ENCODE results near the gene ZNF821. TPM values are rescaled to one million over a fixed set of nuclear protein-coding genes. Genes with fewer than 3 reads are reported as not detected.

ZNF821 gene
- total and polyA plus RNA-seq, 7 donors = 2.3 to 16.8 (median 9.5) TPM

GRCh38 chr16:71895679-71896365 lies 11.8 kb upstream of the ZNF821 start:
- Histone ChIP-seq H3K4me1 (peaks cover 0 to 55% (median 49%) of the 10 kb centered on the region in 4 donors), H3K27me3 (no peaks in the 10 kb centered on the region), H3K36me3 (no peaks in the 10 kb centered on the region), H3K27ac (peak overlapping the region; percentile 91 to 99 (median 96)), H3K4me3 (peak overlapping the region; percentile 79 to 95 (median 90)), H3K9me3 (no peaks in the 10 kb centered on the region)
- 0% methylated on average over 44 of the region's 44 CpGs for WGBS, 2 donors
- no peak for TF ChIP-seq CTCF (IDR thresholded peaks at IDR 0.05)
- peak in 2 of 4 donors; percentile 34 to 47 for TF ChIP-seq POLR2AphosphoS5 (IDR thresholded peaks at IDR 0.05)
- intact Hi-C loops (cut with DNase I) = loop anchor here (2.0 to 5.0 kb wide), 5 partner anchors 31 to 196 kb away; partner anchors contain the start of genes AP1G1, DHODH, DHX38 and TXNL4B
- DNase-seq = peak; percentile 68

GRCh38 chr16:71894921-71895678 lies 11.1 kb upstream of the ZNF821 start, which contains the start of gene IST1:
Gene IST1, plus strand, starts transcription at chr16:71895531. Its CDS starts 20,110 bp downstream, at chr16:71915641.
- intact Hi-C loops (cut with DNase I) = loop anchor here (2.0 to 5.0 kb wide), 5 partner anchors 32 to 197 kb away; partner anchors contain the start of genes AP1G1, DHODH, DHX38 and TXNL4B
- H3K4me3 ChIP-seq = peak within 1 kb of the TSS; percentile 79 to 95 (median 90)
- no peaks in the 10 kb centered on the region for H3K27me3 ChIP-seq
- peak; percentile 99 for DNase-seq
- peaks cover 0 to 47% (median 42%) of the 10 kb centered on the region in 4 donors for H3K4me1 ChIP-seq
- no peaks in the 10 kb centered on the region for H3K36me3 ChIP-seq
- TF ChIP-seq EP300 (IDR thresholded peaks at IDR 0.05) (peak in 1 of 4 donors; percentile 52), CTCF (IDR thresholded peaks at IDR 0.05) (no peak), POLR2A (IDR thresholded peaks at IDR 0.05) (peak; percentile 88 to 89), POLR2AphosphoS5 (IDR thresholded peaks at IDR 0.05) (peak; percentile 84 to 97 (median 95))
- WGBS, 2 donors = 0% methylated on average over 67 of the region's 67 CpGs
- peak within 1 kb of the TSS; percentile 91 to 99 (median 96) for H3K27ac ChIP-seq
- H3K9me3 ChIP-seq = no peaks in the 10 kb centered on the region

GRCh38 chr16:71894229-71894920 lies 10.4 kb upstream of the ZNF821 start:
- peak; percentile 79 for DNase-seq
- H3K27me3 ChIP-seq = no peaks in the 10 kb centered on the region
- H3K36me3 ChIP-seq = no peaks in the 10 kb centered on the region
- 0 to 1% methylated on average over 31 of the region's 31 CpGs for WGBS, 2 donors
- peak overlapping the region; percentile 79 to 95 (median 90) for H3K4me3 ChIP-seq
- intact Hi-C loops (cut with DNase I) = loop anchor here (2.0 kb wide), 2 partner anchors 32 to 86 kb away; partner anchors contain the start of gene AP1G1
- peak overlapping the region; percentile 91 to 99 (median 96) for H3K27ac ChIP-seq
- H3K9me3 ChIP-seq = no peaks in the 10 kb centered on the region
- H3K4me1 ChIP-seq = peaks cover 0 to 40% (median 35%) of the 10 kb centered on the region in 4 donors
- peak in 2 of 4 donors; percentile 17 to 55 for TF ChIP-seq POLR2AphosphoS5 (IDR thresholded peaks at IDR 0.05)
- TF ChIP-seq CTCF (IDR thresholded peaks at IDR 0.05) = no peak

GRCh38 chr16:71893888-71894228 lies 9.9 kb upstream of the ZNF821 start:
- Histone ChIP-seq H3K4me1 (peaks cover 0 to 35% (median 31%) of the 10 kb centered on the region in 4 donors), H3K27me3 (no peaks in the 10 kb centered on the region), H3K27ac (peak overlapping the region; percentile 91 to 99 (median 96)), H3K36me3 (no peaks in the 10 kb centered on the region), H3K4me3 (peak overlapping the region; percentile 79 to 95 (median 90)), H3K9me3 (no peaks in the 10 kb centered on the region)
- DNase-seq = no peak
- WGBS, 2 donors = 34 to 44% methylated on average over 7 of the region's 7 CpGs
- intact Hi-C loops (cut with DNase I) = loop anchor here (2.0 kb wide), 2 partner anchors 33 to 85 kb away; partner anchors contain the start of gene AP1G1
- TF ChIP-seq EP300 (IDR thresholded peaks at IDR 0.05) = no peak

Measured in sigmoid colon (tissue), 7 donors.